Right lobe of liver (tissue), 4 donors: ENCODE data around the gene FBXO41.

ENCODE experiments used
- CTCF ChIP-seq, 4 donors: fragments of 200-600 bp in 3 of 4; fragments of 450-650 bp in 1 of 4; IDR thresholded peaks; one replicate each; pipeline versions ENCODE4 v1.5.1 to v1.8.0; 2016 to 2022; ENCODE audit warnings: antibody characterized with exemption in 4 of 4, mild to moderate bottlenecking in 2 of 4
- POLR2A ChIP-seq: fragments of 450-650 bp; IDR thresholded peaks from one replicate; pipeline ENCODE4 v1.6.1; 2017; ENCODE audit warnings: antibody characterized with exemption, mild to moderate bottlenecking
- donor health status: DM: no; HTN: no; CAD: no.
- donor health status: DM: no; HTN: no; CAD: no.
- donor health status: DM: no; HTN: yes; CAD: no.

GRCh38 chr2:73284296-73285158 is at the start of gene FBXO41:
- TF ChIP-seq CTCF (IDR thresholded peaks at IDR 0.05): no peak
- TF ChIP-seq POLR2A: no peak
